K562 (cell line): ENCODE measurements around the gene THSD8. TPM values are rescaled to one million over a fixed set of nuclear protein-coding genes. Genes with fewer than 3 reads are reported as not detected.

Experiments used
- BCL6 ChIP-seq: fragments of 250-450 bp; sonication (Bioruptor Pico); IDR thresholded peaks from 2 replicates; pipeline ENCODE4 v1.4.0; 2020
- CBX3 ChIP-seq, 2 experiments: IDR thresholded peaks; 1 replicate in 1 of 2; 2 replicates in 1 of 2; pipeline ENCODE4 v1.6.1; 2012; ENCODE audit warnings: inconsistent platforms in 2 of 2, low read length in 2 of 2, borderline replicate concordance in 1 of 2, control low read depth in 1 of 2
- DNMT1 ChIP-seq: fragments of 450-650 bp; IDR thresholded peaks from 2 replicates; pipeline ENCODE4 v1.6.1; 2016; ENCODE audit warnings: antibody characterized with exemption, mild to moderate bottlenecking
- E2F3 ChIP-seq: fragments of 250-450 bp; sonication (Bioruptor Pico); IDR thresholded peaks from 2 replicates; pipeline ENCODE4 v1.4.0; 2020; ENCODE audit warnings: mild to moderate bottlenecking
- HDAC3 ChIP-seq: fragments of 450-650 bp; IDR thresholded peaks from 2 replicates; pipeline ENCODE4 v1.6.1; 2018; ENCODE audit warnings: borderline replicate concordance, mild to moderate bottlenecking, moderate library complexity; ENCODE audit not compliant: partially characterized antibody
- HMG20B ChIP-seq: fragments of 250-450 bp; sonication (Bioruptor Pico); IDR thresholded peaks from 2 replicates; pipeline ENCODE4 v1.5.0; 2021; ENCODE audit warnings: mild to moderate bottlenecking
- MEF2D ChIP-seq: conservative IDR thresholded peaks from 2 replicates; pipeline ENCODE4 v1.6.1; 2016; ENCODE audit warnings: low read depth, missing genetic modification characterization, missing compliant biosample characterization
- PRPF4 ChIP-seq: fragments of 200-400 bp; formaldehyde crosslinking; IDR thresholded peaks from one replicate; pipeline ENCODE4 v1.6.1; 2017; ENCODE audit warnings: low read length, low read depth, mild to moderate bottlenecking; ENCODE audit not compliant: insufficient read depth, poor library complexity, severe bottlenecking
- RB1 ChIP-seq: fragments of 450-650 bp; IDR thresholded peaks from 2 replicates; pipeline ENCODE4 v1.6.1; 2017; ENCODE audit warnings: low read depth, mild to moderate bottlenecking
- SREBF1 ChIP-seq: fragments of 150-350 bp; IDR thresholded peaks from 2 replicates; pipeline ENCODE4 v1.6.1; 2014; ENCODE audit warnings: antibody characterized with exemption, low read depth, low read length, borderline replicate concordance
- TAL1 ChIP-seq: fragments of 450-650 bp; IDR thresholded peaks from 2 replicates; pipeline ENCODE4 v1.6.1; 2016; ENCODE audit warnings: mild to moderate bottlenecking
- ZNF212 ChIP-seq: fragments of 450-650 bp; formaldehyde crosslinking; IDR thresholded peaks from 2 replicates; pipeline ENCODE4 v1.4.0; 2020; ENCODE audit warnings: mild to moderate bottlenecking
- ZNF311 ChIP-seq: fragments of 250-450 bp; sonication (Bioruptor Pico); IDR thresholded peaks from 2 replicates; pipeline ENCODE4 v1.4.0; 2020; ENCODE audit warnings: mild to moderate bottlenecking, moderate library complexity
- polyA plus RNA-seq, 8 experiments: library from polyadenylated mRNA; depleted of rRNA in 4 of 8; stranded (reverse) in 5 of 8; unstranded in 3 of 8; fragments of >200 nt; fragmentation: Nextera tagmentation in 2 of 8; fragmentation: Illumina TruSeq in 1 of 8; extraction: Ambion mirVana in 2 of 8; extraction: Trizol in 1 of 8; gene quantifications; 2 replicates each; pipeline versions ENCODE4 v1.2.1 to v1.2.3, GENCODE V29; 2011 to 2014; ENCODE audit warnings: inconsistent platforms in 1 of 8, missing spikeins in 1 of 8
- total RNA-seq, 7 experiments: library from RNA; depleted of rRNA in 6 of 7; stranded (reverse); fragments of >200 nt in 6 of 7; fragmentation: Illumina TruSeq in 2 of 7; extraction: Trizol in 2 of 7; gene quantifications; 2 replicates each; pipeline versions ENCODE4 v1.2.1 to v1.2.3, GENCODE V29; 2011 to 2021; ENCODE audit warnings: low replicate concordance in 1 of 7
- TF ChIP-seq, protein P1 (sequence below): fragments of 150-350 bp; conservative IDR thresholded peaks from 2 replicates; pipeline ENCODE4 v1.6.1; 2014; ENCODE audit warnings: low read length
- TF ChIP-seq, protein P2 (sequence below): fragments of 250-450 bp; sonication (Bioruptor Pico); IDR thresholded peaks from 2 replicates; pipeline ENCODE4 v1.5.0; 2020; ENCODE audit warnings: mild to moderate bottlenecking
- TF ChIP-seq, protein P3 (sequence below): sonication (generic); formaldehyde crosslinking; IDR thresholded peaks from 2 replicates; pipeline ENCODE4 v1.4.0; 2020; ENCODE audit warnings: mild to moderate bottlenecking, missing genetic modification reagents
- TF ChIP-seq, protein P4 (sequence below), 2 experiments: fragments of 450-650 bp; IDR thresholded peaks; 2 replicates each; pipeline ENCODE4 v1.6.1; 2016
- TF ChIP-seq, protein P5 (sequence below): fragments of 200-400 bp; formaldehyde crosslinking; IDR thresholded peaks from 2 replicates; pipeline ENCODE4 v1.6.1; 2017; ENCODE audit warnings: mild to moderate bottlenecking, low read depth, low read length, moderate library complexity

The THSD8 gene
- total and polyA plus RNA-seq, 9 of the 15 experiments (the other 6 are each of a cell fraction or from before 2014, with no cell fraction given), result 8.4 to 42.4 (median 19.9) TPM; not detected in 2

DNA sequence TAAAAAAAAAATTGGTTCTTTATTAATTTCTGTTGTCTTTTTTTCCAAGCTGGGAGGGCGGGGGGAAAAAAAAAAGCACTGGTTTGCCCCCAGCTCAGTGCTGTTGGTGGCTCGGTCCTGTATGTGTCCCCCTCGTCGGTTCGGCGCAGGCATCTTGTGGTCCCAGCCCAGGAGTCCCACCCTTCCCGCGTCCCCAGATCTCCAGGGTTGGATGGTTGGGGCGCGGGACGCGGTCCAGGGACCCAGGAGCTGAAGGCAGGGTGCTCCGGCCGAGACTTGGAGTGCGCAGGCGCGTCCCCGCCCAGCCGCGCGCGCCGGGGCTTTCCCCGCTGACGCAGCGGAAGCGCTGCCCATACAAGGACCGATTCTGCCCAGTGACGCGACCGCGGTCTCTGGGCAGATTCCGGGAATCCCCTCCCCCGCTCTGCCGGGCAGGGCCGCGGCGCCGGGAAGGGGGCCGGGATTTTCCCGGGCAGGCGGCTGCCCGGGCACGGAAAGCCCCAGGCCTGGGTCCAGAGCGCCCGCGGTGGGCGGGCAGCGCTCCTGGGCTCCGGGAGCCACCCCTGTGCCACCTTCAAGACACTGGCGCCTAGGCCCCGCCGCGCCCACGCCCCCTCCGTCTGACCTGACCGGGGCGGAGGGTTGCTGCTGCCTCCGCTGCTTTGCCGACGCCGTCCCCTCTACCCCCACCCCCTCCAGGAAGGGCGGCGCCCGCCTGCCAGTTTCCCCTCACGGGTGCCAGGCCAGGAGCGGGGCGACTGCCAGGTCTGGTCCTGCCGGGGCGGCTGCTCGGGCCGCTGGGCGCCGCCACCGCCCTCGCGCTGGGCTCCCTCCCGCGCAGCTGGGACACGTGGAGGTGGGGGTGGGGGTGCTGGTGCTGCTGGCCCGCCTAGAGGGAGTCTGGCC, 8.3 kb upstream of the THSD8 start (continued):
- TF ChIP-seq HMG20B, result no peak
- TF ChIP-seq SREBF1, result no peak
- TF ChIP-seq, protein P1, sequence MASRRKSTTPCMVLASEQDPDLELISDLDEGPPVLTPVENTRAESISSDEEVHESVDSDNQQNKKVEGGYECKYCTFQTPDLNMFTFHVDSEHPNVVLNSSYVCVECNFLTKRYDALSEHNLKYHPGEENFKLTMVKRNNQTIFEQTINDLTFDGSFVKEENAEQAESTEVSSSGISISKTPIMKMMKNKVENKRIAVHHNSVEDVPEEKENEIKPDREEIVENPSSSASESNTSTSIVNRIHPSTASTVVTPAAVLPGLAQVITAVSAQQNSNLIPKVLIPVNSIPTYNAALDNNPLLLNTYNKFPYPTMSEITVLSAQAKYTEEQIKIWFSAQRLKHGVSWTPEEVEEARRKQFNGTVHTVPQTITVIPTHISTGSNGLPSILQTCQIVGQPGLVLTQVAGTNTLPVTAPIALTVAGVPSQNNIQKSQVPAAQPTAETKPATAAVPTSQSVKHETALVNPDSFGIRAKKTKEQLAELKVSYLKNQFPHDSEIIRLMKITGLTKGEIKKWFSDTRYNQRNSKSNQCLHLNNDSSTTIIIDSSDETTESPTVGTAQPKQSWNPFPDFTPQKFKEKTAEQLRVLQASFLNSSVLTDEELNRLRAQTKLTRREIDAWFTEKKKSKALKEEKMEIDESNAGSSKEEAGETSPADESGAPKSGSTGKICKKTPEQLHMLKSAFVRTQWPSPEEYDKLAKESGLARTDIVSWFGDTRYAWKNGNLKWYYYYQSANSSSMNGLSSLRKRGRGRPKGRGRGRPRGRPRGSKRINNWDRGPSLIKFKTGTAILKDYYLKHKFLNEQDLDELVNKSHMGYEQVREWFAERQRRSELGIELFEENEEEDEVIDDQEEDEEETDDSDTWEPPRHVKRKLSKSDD, result no peak
- no peak for TF ChIP-seq BCL6 (CRISPR knock-in tag)
- TF ChIP-seq TAL1, result no peak
- TF ChIP-seq CBX3 (IDR thresholded peaks at IDR 0.05; ENCODE audit: borderline replicate concordance in 1 of 2, low read length in 2 of 2), result no peak
- TF ChIP-seq, protein P2, sequence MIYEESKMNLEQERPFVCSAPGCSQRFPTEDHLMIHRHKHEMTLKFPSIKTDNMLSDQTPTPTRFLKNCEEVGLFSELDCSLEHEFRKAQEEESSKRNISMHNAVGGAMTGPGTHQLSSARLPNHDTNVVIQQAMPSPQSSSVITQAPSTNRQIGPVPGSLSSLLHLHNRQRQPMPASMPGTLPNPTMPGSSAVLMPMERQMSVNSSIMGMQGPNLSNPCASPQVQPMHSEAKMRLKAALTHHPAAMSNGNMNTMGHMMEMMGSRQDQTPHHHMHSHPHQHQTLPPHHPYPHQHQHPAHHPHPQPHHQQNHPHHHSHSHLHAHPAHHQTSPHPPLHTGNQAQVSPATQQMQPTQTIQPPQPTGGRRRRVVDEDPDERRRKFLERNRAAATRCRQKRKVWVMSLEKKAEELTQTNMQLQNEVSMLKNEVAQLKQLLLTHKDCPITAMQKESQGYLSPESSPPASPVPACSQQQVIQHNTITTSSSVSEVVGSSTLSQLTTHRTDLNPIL (CRISPR knock-in tag), result no peak
- TF ChIP-seq PRPF4, result peak; percentile 69
- no peak for TF ChIP-seq HDAC3
- no peak for TF ChIP-seq DNMT1
- TF ChIP-seq ZNF311 (CRISPR knock-in tag), result no peak
- no peak for TF ChIP-seq ZNF212 (CRISPR knock-in tag)
- TF ChIP-seq MEF2D (tag), result no peak
- peak; percentile 66 for TF ChIP-seq RB1
- no peak for TF ChIP-seq E2F3 (CRISPR knock-in tag)
- TF ChIP-seq, protein P3, sequence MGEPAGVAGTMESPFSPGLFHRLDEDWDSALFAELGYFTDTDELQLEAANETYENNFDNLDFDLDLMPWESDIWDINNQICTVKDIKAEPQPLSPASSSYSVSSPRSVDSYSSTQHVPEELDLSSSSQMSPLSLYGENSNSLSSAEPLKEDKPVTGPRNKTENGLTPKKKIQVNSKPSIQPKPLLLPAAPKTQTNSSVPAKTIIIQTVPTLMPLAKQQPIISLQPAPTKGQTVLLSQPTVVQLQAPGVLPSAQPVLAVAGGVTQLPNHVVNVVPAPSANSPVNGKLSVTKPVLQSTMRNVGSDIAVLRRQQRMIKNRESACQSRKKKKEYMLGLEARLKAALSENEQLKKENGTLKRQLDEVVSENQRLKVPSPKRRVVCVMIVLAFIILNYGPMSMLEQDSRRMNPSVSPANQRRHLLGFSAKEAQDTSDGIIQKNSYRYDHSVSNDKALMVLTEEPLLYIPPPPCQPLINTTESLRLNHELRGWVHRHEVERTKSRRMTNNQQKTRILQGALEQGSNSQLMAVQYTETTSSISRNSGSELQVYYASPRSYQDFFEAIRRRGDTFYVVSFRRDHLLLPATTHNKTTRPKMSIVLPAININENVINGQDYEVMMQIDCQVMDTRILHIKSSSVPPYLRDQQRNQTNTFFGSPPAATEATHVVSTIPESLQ (CRISPR knock-in tag), result no peak
- TF ChIP-seq, protein P4, sequence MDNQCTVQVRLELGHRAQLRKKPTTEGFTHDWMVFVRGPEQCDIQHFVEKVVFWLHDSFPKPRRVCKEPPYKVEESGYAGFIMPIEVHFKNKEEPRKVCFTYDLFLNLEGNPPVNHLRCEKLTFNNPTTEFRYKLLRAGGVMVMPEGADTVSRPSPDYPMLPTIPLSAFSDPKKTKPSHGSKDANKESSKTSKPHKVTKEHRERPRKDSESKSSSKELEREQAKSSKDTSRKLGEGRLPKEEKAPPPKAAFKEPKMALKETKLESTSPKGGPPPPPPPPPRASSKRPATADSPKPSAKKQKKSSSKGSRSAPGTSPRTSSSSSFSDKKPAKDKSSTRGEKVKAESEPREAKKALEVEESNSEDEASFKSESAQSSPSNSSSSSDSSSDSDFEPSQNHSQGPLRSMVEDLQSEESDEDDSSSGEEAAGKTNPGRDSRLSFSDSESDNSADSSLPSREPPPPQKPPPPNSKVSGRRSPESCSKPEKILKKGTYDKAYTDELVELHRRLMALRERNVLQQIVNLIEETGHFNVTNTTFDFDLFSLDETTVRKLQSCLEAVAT (IDR thresholded peaks at IDR 0.05), result no peak
- TF ChIP-seq, protein P5, sequence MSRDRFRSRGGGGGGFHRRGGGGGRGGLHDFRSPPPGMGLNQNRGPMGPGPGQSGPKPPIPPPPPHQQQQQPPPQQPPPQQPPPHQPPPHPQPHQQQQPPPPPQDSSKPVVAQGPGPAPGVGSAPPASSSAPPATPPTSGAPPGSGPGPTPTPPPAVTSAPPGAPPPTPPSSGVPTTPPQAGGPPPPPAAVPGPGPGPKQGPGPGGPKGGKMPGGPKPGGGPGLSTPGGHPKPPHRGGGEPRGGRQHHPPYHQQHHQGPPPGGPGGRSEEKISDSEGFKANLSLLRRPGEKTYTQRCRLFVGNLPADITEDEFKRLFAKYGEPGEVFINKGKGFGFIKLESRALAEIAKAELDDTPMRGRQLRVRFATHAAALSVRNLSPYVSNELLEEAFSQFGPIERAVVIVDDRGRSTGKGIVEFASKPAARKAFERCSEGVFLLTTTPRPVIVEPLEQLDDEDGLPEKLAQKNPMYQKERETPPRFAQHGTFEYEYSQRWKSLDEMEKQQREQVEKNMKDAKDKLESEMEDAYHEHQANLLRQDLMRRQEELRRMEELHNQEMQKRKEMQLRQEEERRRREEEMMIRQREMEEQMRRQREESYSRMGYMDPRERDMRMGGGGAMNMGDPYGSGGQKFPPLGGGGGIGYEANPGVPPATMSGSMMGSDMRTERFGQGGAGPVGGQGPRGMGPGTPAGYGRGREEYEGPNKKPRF, result no peak
